K562 (cell line): ENCODE measurements around the gene SLC25A21. TPM values are rescaled to one million over a fixed set of nuclear protein-coding genes. Genes with fewer than 3 reads are reported as not detected.
A peak's percentile ranks its signal among the peaks of the same experiment; 100 is the strongest.

Experiments used
- ELF2 ChIP-seq: fragments of 250-450 bp; sonication (Bioruptor Pico); IDR thresholded peaks from 2 replicates; pipeline ENCODE4 v1.5.0; 2021; ENCODE audit warnings: mild to moderate bottlenecking
- EP400 ChIP-seq: fragments of 450-650 bp; IDR thresholded peaks from 2 replicates; pipeline ENCODE4 v1.6.1; 2017; ENCODE audit warnings: antibody characterized with exemption, mild to moderate bottlenecking, moderate library complexity
- FOXM1 ChIP-seq, 2 experiments: fragments of 450-650 bp in 1 of 2; sonication (generic) in 1 of 2; formaldehyde crosslinking in 1 of 2; IDR thresholded peaks; 2 replicates each; pipeline versions ENCODE4 v1.6.1 to v1.9.0; 2017 to 2022; ENCODE audit warnings: low read depth in 2 of 2, mild to moderate bottlenecking in 2 of 2, missing genetic modification reagents in 1 of 2, moderate library complexity in 1 of 2
- FOXP1 ChIP-seq: sonication (generic); formaldehyde crosslinking; IDR thresholded peaks from 2 replicates; pipeline ENCODE4 v1.8.0; 2022; ENCODE audit warnings: mild to moderate bottlenecking, missing genetic modification reagents
- GATA2 ChIP-seq: sonication (generic); formaldehyde crosslinking; IDR thresholded peaks from 2 replicates; pipeline ENCODE4 v1.4.0; 2020; ENCODE audit warnings: mild to moderate bottlenecking, missing genetic modification reagents
- HBP1 ChIP-seq: fragments of 450-650 bp; formaldehyde crosslinking; IDR thresholded peaks from 2 replicates; pipeline ENCODE4 v1.4.0; 2022; ENCODE audit warnings: missing genetic modification characterization
- HES1 ChIP-seq: fragments of 450-650 bp; IDR thresholded peaks from 2 replicates; pipeline ENCODE4 v1.6.1; 2016; ENCODE audit warnings: low read depth, mild to moderate bottlenecking, moderate library complexity
- JUND ChIP-seq, 2 experiments: IDR thresholded peaks; 2 replicates in 1 of 2; 3 replicates in 1 of 2; pipeline ENCODE4 v1.6.1; 2011; ENCODE audit warnings: borderline replicate concordance in 2 of 2, low read depth in 2 of 2, low read length in 2 of 2, improper control_type of control experiment in 1 of 2, missing biosample characterization in 1 of 2, missing genetic modification characterization in 1 of 2, missing genetic modification reagents in 1 of 2
- KAT7 ChIP-seq: sonication (generic); formaldehyde crosslinking; IDR thresholded peaks from 2 replicates; pipeline ENCODE4 v1.8.0; 2022; ENCODE audit warnings: missing genetic modification reagents, mild to moderate bottlenecking, borderline replicate concordance
- RERE ChIP-seq: sonication (generic); formaldehyde crosslinking; IDR thresholded peaks from 2 replicates; pipeline ENCODE4 v1.8.0; 2023; ENCODE audit warnings: missing genetic modification reagents, mild to moderate bottlenecking, borderline replicate concordance
- SMARCA5 ChIP-seq: fragments of 450-650 bp; IDR thresholded peaks from 2 replicates; pipeline ENCODE4 v1.6.1; 2016
- TAL1 ChIP-seq: fragments of 450-650 bp; IDR thresholded peaks from 2 replicates; pipeline ENCODE4 v1.6.1; 2016; ENCODE audit warnings: mild to moderate bottlenecking
- THRA ChIP-seq: fragments of 450-650 bp; IDR thresholded peaks from 2 replicates; pipeline ENCODE4 v1.6.1; 2017; ENCODE audit warnings: mild to moderate bottlenecking, moderate library complexity
- ZBTB9 ChIP-seq: fragments of 450-650 bp; formaldehyde crosslinking; IDR thresholded peaks from 2 replicates; pipeline ENCODE4 v1.4.0; 2020; ENCODE audit warnings: mild to moderate bottlenecking, moderate library complexity
- ZNF561 ChIP-seq: fragments of 450-650 bp; formaldehyde crosslinking; conservative IDR thresholded peaks from 2 replicates; pipeline ENCODE4 v1.4.0; 2020; ENCODE audit warnings: mild to moderate bottlenecking, moderate library complexity
- polyA plus RNA-seq, 8 experiments: library from polyadenylated mRNA; depleted of rRNA in 4 of 8; stranded (reverse) in 5 of 8; unstranded in 3 of 8; fragments of >200 nt; fragmentation: Nextera tagmentation in 2 of 8; fragmentation: Illumina TruSeq in 1 of 8; extraction: Ambion mirVana in 2 of 8; extraction: Trizol in 1 of 8; gene quantifications; 2 replicates each; pipeline versions ENCODE4 v1.2.1 to v1.2.3, GENCODE V29; 2011 to 2014; ENCODE audit warnings: inconsistent platforms in 1 of 8, missing spikeins in 1 of 8
- total RNA-seq, 7 experiments: library from RNA; depleted of rRNA in 6 of 7; stranded (reverse); fragments of >200 nt in 6 of 7; fragmentation: Illumina TruSeq in 2 of 7; extraction: Trizol in 2 of 7; gene quantifications; 2 replicates each; pipeline versions ENCODE4 v1.2.1 to v1.2.3, GENCODE V29; 2011 to 2021; ENCODE audit warnings: low replicate concordance in 1 of 7

Gene SLC25A21
- total and polyA plus RNA-seq, 9 of the 15 experiments (the other 6 are each of a cell fraction or from before 2014, with no cell fraction given), result 15.2 to 46.7 (median 28.7) TPM

GRCh38 chr14:36773136-36773540, 399.3 kb downstream of the SLC25A21 start (continued):
- TF ChIP-seq HES1 (no peak), HBP1 (CRISPR knock-in tag) (no peak), FOXP1 (CRISPR knock-in tag) (no peak), FOXM1 (IDR thresholded peaks at IDR 0.05; ENCODE audit: low read depth) (peak; percentile 37; the same call in 1 of the 2 replicates), FOXM1 (CRISPR knock-in tag; IDR thresholded peaks at IDR 0.05; ENCODE audit: low read depth) (no peak), RERE (CRISPR knock-in tag) (no peak), GATA2 (peak; percentile 50), EP400 (no peak), ELF2 (no peak), KAT7 (CRISPR knock-in tag) (no peak), JUND (IDR thresholded peaks at IDR 0.05; ENCODE audit: borderline replicate concordance, low read depth, low read length) (peak; percentile 98), JUND (tag; IDR thresholded peaks at IDR 0.05; ENCODE audit: borderline replicate concordance, low read depth, low read length) (peak; percentile 98), THRA (no peak), SMARCA5 (no peak), ZBTB9 (CRISPR knock-in tag) (no peak), TAL1 (peak; percentile 64), ZNF561 (CRISPR knock-in tag) (no peak)
